Large intestine (tissue), 1 donor: Measurements from ENCODE around the gene GYPC. TPM values are rescaled to one million over a fixed set of nuclear protein-coding genes. Genes with fewer than 3 reads are reported as not detected.

Source experiments
- polyA plus RNA-seq: library from polyadenylated mRNA; unstranded; fragments of 120-200 nt; gene quantifications from one replicate; pipeline ENCODE4 v1.2.1, GENCODE V29; 2013

The GYPC gene
- polyA plus RNA-seq, 1 donor = 26.7 TPM

Other genes with a start within 250 kb of the GYPC start
- gene TEX51, start 242.7 kb downstream of the GYPC start, polyA plus RNA-seq = not detected